OCI-LY7 (cell line): ENCODE measurements around the gene CD38. TPM values are rescaled to one million over a fixed set of nuclear protein-coding genes. Genes with fewer than 3 reads are reported as not detected.

Experiments used
- BruUV-seq: library from RNA; stranded (reverse); fragments of 400-500 nt; replicated peaks from 2 replicates; lab custom pipeline; 2021; lab: Mats Ljungman, UMichigan
- CTCF ChIA-PET: fragments of 300-600 bp; sonication (Branson Sonifier 250); formaldehyde crosslinking; loops from one replicate; lab custom pipeline; 2022; ENCODE audit warnings: antibody characterized with exemption; ENCODE audit not compliant: unreplicated experiment; lab: Charles Lee
- POLR2A ChIA-PET: fragments of 300-600 bp; sonication (Branson Sonifier 250); formaldehyde crosslinking; loops from one replicate; lab custom pipeline; 2022; ENCODE audit warnings: antibody characterized with exemption; lab: Charles Lee
- DNase-seq: peaks from one replicate; pipeline ENCODE4 v3.0.0-alpha.2; 2015; ENCODE audit warnings: low spot score
- H2AFZ ChIP-seq: fragments of 200-600 bp; sonication (generic), shearing (Covaris generic); 2 replicates; pipeline ENCODE4 v1.6.1; 2014; ENCODE audit warnings: mild to moderate bottlenecking, antibody characterized with exemption, low read length, moderate library complexity
- H3K27ac ChIP-seq: fragments of 200-600 bp; sonication (generic); 2 replicates; pipeline ENCODE4 v1.5.1; 2014; ENCODE audit warnings: mixed run types, low read depth, mild to moderate bottlenecking, moderate library complexity, low read length, inconsistent platforms; ENCODE audit not compliant: poor library complexity, severe bottlenecking
- H3K36me3 ChIP-seq: fragments of 200-600 bp; sonication (generic); 2 replicates; pipeline ENCODE4 v1.6.1; 2014; ENCODE audit warnings: mild to moderate bottlenecking, antibody characterized with exemption, low read length, moderate library complexity, mixed read lengths; ENCODE audit not compliant: insufficient read depth
- H3K4me1 ChIP-seq: fragments of 200-600 bp; sonication (generic); 2 replicates; pipeline ENCODE4 v1.5.1; 2014; ENCODE audit warnings: mild to moderate bottlenecking, low read length; ENCODE audit not compliant: insufficient read depth, poor library complexity, severe bottlenecking
- H3K4me2 ChIP-seq: fragments of 200-600 bp; sonication (generic); 2 replicates; pipeline ENCODE4 v1.6.1; 2014; ENCODE audit warnings: mild to moderate bottlenecking, low read length
- H3K4me3 ChIP-seq: fragments of 200-600 bp; sonication (generic); 2 replicates; pipeline ENCODE4 v1.5.1; 2014; ENCODE audit warnings: mild to moderate bottlenecking, low read depth, low read length; ENCODE audit not compliant: poor library complexity, severe bottlenecking
- H3K79me2 ChIP-seq: fragments of 200-600 bp; sonication (generic); 2 replicates; pipeline ENCODE4 v1.6.1; 2016; ENCODE audit warnings: low read depth, mild to moderate bottlenecking, low read length, moderate library complexity, mixed read lengths; ENCODE audit not compliant: insufficient read depth
- H3K9me2 ChIP-seq: fragments of 200-600 bp; sonication (generic); 2 replicates; pipeline ENCODE4 v1.6.1; 2016; ENCODE audit warnings: mild to moderate bottlenecking, low read length, mixed read lengths; ENCODE audit not compliant: insufficient read depth
- H3K9me3 ChIP-seq: fragments of 200-600 bp; sonication (generic); 2 replicates; pipeline ENCODE4 v1.6.1; 2014; ENCODE audit warnings: mild to moderate bottlenecking, mixed run types, low read length, mixed read lengths
- H4K20me1 ChIP-seq: fragments of 200-600 bp; sonication (generic); 2 replicates; pipeline ENCODE4 v1.6.1; 2014; ENCODE audit warnings: mild to moderate bottlenecking, antibody characterized with exemption, low read length, moderate library complexity, mixed read lengths; ENCODE audit not compliant: insufficient read depth
- CTCF ChIP-seq: fragments of 200-600 bp; sonication (generic); conservative IDR thresholded peaks from 2 replicates; pipeline ENCODE4 v1.5.1; 2014; ENCODE audit warnings: mild to moderate bottlenecking, antibody characterized with exemption, low read length, moderate library complexity, mixed read lengths
- EZH2phosphoT487 ChIP-seq: fragments of 200-600 bp; sonication (generic); IDR thresholded peaks from 2 replicates; pipeline ENCODE4 v1.6.1; 2018; ENCODE audit warnings: low read depth, borderline replicate concordance, mild to moderate bottlenecking, mixed run types, antibody characterized with exemption, low read length, moderate library complexity, mixed read lengths
- intact Hi-C: fragments of 100-400 bp; cut with micrococcal nuclease; formaldehyde crosslinking; loops from one replicate; pipeline ENCODE4 v1.10.0; 2022; ENCODE audit not compliant: unreplicated experiment
- total RNA-seq, 2 experiments: library from RNA; depleted of rRNA in 1 of 2; stranded (reverse); fragments of >200 nt in 1 of 2; shearing (Covaris generic) in 1 of 2; gene quantifications; 2 replicates each; pipeline ENCODE4 v1.2.3, GENCODE V29; 2014 to 2022

The CD38 gene
- total RNA-seq, 2 experiments from 2014 or later: 92.0 to 176 TPM

DNA sequence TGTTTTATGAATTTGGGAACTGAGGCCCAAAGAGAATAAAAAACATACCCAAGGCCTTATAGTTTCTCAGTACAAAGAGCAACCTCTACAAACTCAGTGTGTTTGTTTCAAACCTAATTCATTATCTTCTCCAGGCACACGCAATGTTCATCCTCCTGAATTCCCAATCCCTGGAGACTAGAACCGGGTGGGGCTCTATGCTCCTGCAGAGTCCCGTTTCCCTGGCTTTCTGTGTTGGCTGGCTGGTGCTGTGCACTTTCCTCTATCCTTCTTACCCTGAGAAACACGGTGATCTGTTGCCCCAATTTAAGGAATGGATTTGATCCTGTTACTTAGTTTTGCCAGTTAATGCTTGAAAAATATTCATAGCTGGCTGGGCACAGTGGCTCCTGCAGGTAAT lies 96.5 kb downstream of the CD38 start:
- Histone ChIP-seq H3K9me2 (no peaks in the 10 kb centered on the region), H3K4me3 (no peak overlapping the region), H3K4me2 (no peak overlapping the region), H3K4me1 (no peaks in the 10 kb centered on the region), H2AFZ (no peak overlapping the region), H3K9me3 (0 out of 2 replicates have a peak, but pooled peaks cover 4% of the 10 kb centered on the region), H3K36me3 (no peaks in the 10 kb centered on the region), H3K79me2 (no peaks in the 10 kb centered on the region), H4K20me1 (no peaks in the 10 kb centered on the region), H3K27ac (no peak overlapping the region)
- no peak for DNase-seq
- POLR2A ChIA-PET: no interaction called here
- CTCF ChIA-PET: no interaction called here
- TF ChIP-seq CTCF (no peak), EZH2phosphoT487 (no peak)
- no TSS peak for BruUV-seq
- intact Hi-C loops: no loop called here

DNA sequence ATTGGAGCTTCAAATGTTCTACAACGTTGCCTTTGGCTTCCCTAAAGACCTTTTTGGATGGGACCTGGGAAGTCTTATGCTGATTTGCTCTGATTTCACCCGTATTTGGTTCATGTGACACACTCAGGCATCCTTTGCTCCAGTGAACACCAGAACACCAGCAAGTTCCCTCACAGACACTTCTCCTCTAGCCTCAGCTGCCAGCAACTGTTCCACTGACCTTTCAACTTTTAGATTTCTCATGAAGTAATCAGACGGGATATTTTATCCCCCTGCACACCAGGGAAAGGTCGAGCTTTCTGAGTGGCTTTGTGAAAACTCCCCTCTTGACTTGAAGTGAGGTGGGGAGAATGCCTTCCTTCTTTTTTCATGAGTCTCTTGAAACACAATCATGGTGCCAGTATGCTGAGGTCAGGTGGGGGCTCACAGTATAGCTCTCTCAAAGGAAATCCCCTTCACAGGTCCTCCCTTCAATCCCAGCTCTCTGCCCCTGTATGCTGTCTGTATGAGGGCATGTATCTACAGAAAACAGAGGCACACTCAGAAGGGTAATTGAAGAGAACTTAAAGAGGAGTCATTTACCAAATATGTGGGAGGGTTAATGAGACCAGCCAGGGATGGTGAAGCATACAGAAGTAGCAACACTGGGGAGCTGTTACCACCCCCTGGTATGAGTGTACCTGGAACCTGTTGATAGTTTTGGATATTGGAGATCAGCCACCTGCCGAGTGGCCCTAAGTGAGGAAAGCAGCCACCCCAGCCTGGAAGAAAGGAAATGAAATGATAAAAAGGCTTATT lies 97.7 kb downstream of the CD38 start:
- POLR2A ChIA-PET: interaction anchor here (0.7 to 1.0 kb wide), 2 partner anchors 13 to 118 kb away, joined by 3 to 4 read pairs; no protein-coding TSS in a partner anchor
- no peak overlapping the region for H3K4me2 ChIP-seq
- no TSS peak for BruUV-seq
- no peak overlapping the region for H3K4me3 ChIP-seq
- CTCF ChIA-PET: no interaction called here
- H2AFZ ChIP-seq: no peak overlapping the region
- H3K9me3 ChIP-seq: 0 out of 2 replicates have a peak, but pooled peaks cover 4% of the 10 kb centered on the region
- no peaks in the 10 kb centered on the region for H3K36me3 ChIP-seq
- H3K79me2 ChIP-seq: no peaks in the 10 kb centered on the region
- H3K4me1 ChIP-seq: no peaks in the 10 kb centered on the region
- DNase-seq: no peak
- H3K27ac ChIP-seq: no peak overlapping the region
- H3K9me2 ChIP-seq: no peaks in the 10 kb centered on the region
- TF ChIP-seq CTCF (no peak), EZH2phosphoT487 (no peak)
- intact Hi-C loops: no loop called here
- H4K20me1 ChIP-seq: no peaks in the 10 kb centered on the region

GRCh38 chr4:15878011-15878410 lies 99.9 kb downstream of the CD38 start:
- H3K9me2 ChIP-seq: no peaks in the 10 kb centered on the region
- no peaks in the 10 kb centered on the region for H4K20me1 ChIP-seq
- ChIA-PET CTCF (no interaction called here), POLR2A (interaction anchor here (0.7 to 1.3 kb wide), 2 partner anchors 23 to 40 kb away, joined by 3 read pairs; no protein-coding TSS in a partner anchor)
- H3K9me3 ChIP-seq: 0 out of 2 replicates have a peak, but pooled peaks cover 4% of the 10 kb centered on the region
- no peak overlapping the region for H2AFZ ChIP-seq
- no peak overlapping the region for H3K4me2 ChIP-seq
- intact Hi-C loops: no loop called here
- no TSS peak for BruUV-seq
- no peak overlapping the region for H3K4me3 ChIP-seq
- no peak for DNase-seq
- no peak overlapping the region for H3K27ac ChIP-seq
- H3K36me3 ChIP-seq: no peaks in the 10 kb centered on the region
- H3K4me1 ChIP-seq: peaks cover 3% of the 10 kb centered on the region
- no peaks in the 10 kb centered on the region for H3K79me2 ChIP-seq
- TF ChIP-seq CTCF (0 out of 2 replicates have a peak, but pooled peaks have one; percentile 15), EZH2phosphoT487 (no peak)
